Measurements from ENCODE around the gene ITGB5.
"Not testable (repeated sequence)": the region's sequence is repeated elsewhere in the genome, so short reads cannot be mapped to it uniquely, and the experiment has no call there.

The ITGB5 gene

GRCh38 chr3:124786511-124787241, 100.5 kb downstream of the ITGB5 start:
- no peak for DNase-seq (ENCODE audit: low read depth in 3 of 3)

GRCh38 chr3:124785973-124786372, 101.2 kb downstream of the ITGB5 start:
- no peak for DNase-seq (ENCODE audit: low read depth in 3 of 3)

GRCh38 chr3:124784686-124785382, 102.3 kb downstream of the ITGB5 start:
- no peak for DNase-seq (ENCODE audit: low read depth in 3 of 3)

- no peak for DNase-seq (ENCODE audit: low read depth in 3 of 3)
Measured at GRCh38 chr3:124783696-124784095, 103.5 kb downstream of the ITGB5 start.

- DNase-seq (ENCODE audit: low read depth in 3 of 3): not testable (repeated sequence)
Measured at GRCh38 chr3:124782377-124782712, 104.8 kb downstream of the ITGB5 start.

GRCh38 chr3:124781476-124782376, 105.4 kb downstream of the ITGB5 start:
- no peak for DNase-seq (ENCODE audit: low read depth in 3 of 3)

- no peak for DNase-seq (ENCODE audit: low read depth in 3 of 3)
Measured at GRCh38 chr3:124780761-124781475, 106.2 kb downstream of the ITGB5 start.

- no peak for DNase-seq (ENCODE audit: low read depth in 3 of 3)
Measured at GRCh38 chr3:124780356-124780755, 106.8 kb downstream of the ITGB5 start.

- no peak for DNase-seq (ENCODE audit: low read depth in 3 of 3)
Measured at GRCh38 chr3:124779751-124780191, 107.4 kb downstream of the ITGB5 start.

GRCh38 chr3:124779116-124779515, 108.0 kb downstream of the ITGB5 start:
- no peak for DNase-seq (ENCODE audit: low read depth in 3 of 3)

GRCh38 chr3:124777762-124778470, 109.2 kb downstream of the ITGB5 start:
- DNase-seq (ENCODE audit: low read depth in 3 of 3): no peak

- DNase-seq (ENCODE audit: low read depth in 3 of 3): no peak
Measured at GRCh38 chr3:124776856-124777255, 110.3 kb downstream of the ITGB5 start.

- no peak for DNase-seq (ENCODE audit: low read depth in 3 of 3)
Measured at GRCh38 chr3:124775877-124776276, 111.3 kb downstream of the ITGB5 start.

GRCh38 chr3:124774841-124775402, 112.2 kb downstream of the ITGB5 start:
- no peak for DNase-seq (ENCODE audit: low read depth in 3 of 3)

GRCh38 chr3:124774327-124774718, 112.8 kb downstream of the ITGB5 start:
- no peak for DNase-seq (ENCODE audit: low read depth in 3 of 3)

GRCh38 chr3:124773351-124774326, 113.5 kb downstream of the ITGB5 start:
- DNase-seq (ENCODE audit: low read depth in 3 of 3): no peak

- no peak for DNase-seq (ENCODE audit: low read depth in 3 of 3)
Measured at GRCh38 chr3:124772081-124772831, 114.9 kb downstream of the ITGB5 start.

GRCh38 chr3:124771083-124771445, 116.1 kb downstream of the ITGB5 start:
- no peak for DNase-seq (ENCODE audit: low read depth in 3 of 3)

Measured in stimulated activated CD4-positive, alpha-beta T cell treated with anti-CD3 and anti-CD28 coated beads, TNF-alpha, amount 100 ng/mL, for 24 hours (primary cell).